Middle frontal gyrus (tissue), 1 donor: ENCODE results near the gene GRM2.
"Not testable (repeated sequence)": the region's sequence is repeated elsewhere in the genome, so short reads cannot be mapped to it uniquely, and the experiment has no call there.

ENCODE experiments used
- DNase-seq: peaks from one replicate; pipeline ENCODE4 v3.0.0-alpha.2; 2015; ENCODE audit warnings: low spot score; ENCODE audit errors: extremely low spot score

GRM2 gene

DNA sequence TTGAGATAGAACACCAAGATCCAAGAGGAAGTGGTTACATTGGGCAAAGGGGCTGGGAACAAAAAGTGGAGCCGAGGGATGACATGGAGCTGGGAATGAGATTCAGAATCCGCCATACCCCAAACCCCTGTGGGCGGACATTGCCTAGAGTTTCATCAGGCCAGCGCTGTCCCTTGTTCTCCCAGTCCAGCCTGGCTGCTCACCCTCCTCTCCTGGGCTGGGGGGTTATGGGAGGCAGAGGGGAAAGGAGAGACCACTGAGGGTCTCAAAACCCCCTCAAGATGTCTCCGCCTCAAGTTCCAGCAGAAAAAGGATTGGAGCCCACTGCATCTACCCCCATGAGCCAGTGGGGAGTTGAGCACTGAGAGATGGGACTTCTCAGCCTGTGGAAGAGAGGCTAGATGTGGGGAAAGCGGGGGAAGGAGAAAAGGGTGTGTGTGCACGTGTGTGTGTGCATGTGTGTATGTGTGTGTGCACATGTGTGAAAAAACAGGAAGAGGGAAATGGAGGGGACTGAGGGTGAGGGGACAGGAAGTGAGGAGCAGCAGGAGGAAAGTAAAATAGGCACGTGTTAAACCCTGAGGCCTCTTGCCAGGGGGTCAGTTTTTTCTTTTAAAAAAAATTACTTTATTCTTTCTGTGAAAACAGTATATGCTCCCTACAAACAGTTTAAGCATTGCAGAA, 14.3 kb downstream of the GRM2 start:
- DNase-seq: no peak

DNA sequence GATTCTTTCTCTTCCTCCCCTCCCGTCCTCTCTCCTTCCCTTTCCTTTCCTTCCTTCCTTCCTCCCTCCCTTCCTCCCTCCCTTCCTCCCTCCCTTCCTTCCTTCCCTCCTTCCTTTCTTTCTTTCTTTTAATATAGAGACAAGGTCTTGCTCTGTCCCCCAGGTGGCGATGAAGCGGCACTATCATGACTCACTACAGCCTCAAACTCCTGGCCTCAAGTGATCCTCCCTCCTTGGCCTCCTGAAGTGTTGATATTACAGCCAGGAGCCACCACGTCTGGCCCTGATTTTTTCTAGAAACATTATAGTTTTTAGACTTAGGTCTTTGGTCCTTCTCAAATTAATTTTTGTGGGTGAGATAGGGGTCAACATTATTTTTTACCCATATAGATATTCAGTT, 15.5 kb downstream of the GRM2 start:
- DNase-seq: no peak

DNA sequence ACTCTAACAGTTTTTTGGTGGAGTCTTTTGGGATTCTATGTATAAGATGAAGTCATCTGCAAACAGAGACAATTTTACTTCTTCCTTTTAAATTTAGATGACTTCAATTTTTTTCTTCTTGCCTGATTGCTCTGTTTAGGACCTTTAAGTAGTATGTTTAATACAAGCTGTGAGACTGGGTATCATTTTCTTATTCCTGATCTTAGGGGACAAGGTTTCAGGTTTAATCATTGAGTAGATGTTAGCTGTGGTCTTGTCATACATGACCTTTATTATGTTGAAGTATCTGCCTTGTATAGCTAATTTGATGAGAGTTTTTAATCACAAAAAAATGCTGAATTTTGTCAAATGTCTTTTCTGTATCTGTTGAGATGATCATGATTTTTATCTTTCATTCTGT, 20.6 kb downstream of the GRM2 start:
- no peak for DNase-seq

DNA sequence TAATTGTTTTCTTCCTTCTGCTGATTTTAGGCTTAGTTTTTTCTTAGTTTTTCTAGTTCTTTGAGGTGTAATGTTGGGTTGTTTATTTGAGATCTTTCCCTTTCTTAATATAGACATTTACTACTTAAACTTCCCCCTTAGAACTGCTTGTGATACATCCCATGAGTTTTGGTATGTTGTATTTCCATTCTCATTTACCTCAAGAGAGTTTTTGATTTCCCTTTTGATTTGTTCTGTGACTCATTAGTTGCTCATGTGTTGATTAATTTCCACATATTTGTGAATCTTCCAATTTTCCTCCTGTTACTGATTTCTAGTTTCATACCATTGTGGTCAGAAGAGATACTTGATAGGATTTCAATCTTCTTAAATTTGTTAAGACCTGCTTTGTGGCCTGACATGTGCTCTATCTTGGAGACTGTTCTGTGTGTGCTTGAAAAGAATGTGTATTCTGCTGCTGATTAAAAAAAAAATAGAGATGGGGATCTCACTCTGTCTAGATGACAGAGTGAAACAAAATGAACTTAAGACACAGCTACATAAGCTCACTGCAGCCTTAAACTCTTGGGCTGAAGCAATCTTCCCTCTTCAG, 22.3 kb downstream of the GRM2 start:
- DNase-seq: no peak

DNA sequence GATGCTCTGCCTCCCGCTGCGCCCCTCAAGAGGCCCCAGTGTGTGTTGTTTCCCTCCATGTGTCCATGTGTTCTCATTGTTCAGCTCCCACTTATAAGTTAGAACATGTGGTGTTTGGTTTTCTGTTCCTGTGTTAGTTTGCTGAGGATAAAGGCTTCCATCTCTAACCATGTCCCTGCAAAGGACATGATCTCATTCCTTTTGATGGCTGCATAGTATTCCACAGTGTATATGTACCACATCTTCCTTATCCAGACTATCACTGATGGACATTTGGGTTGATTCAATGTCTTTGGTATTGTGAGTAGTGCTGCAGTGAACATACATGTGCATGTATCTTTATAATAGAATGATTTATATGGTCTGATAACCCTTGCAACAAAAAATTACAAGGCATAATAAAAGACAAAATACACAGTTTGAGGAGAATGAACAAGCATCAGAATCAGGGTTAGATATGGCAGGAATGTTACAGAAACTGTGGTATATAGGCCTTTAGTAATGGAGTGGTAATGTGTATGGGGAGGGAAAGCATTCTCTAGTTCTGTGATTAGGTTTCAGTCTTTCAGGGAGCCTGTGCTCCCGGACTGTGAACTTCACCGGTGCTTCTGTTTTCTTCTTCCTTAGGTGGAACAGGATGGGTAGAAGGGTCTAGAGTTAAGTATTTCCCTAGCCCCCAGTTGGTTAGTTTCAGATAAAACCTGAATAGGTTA, 27.1 kb downstream of the GRM2 start:
- DNase-seq: no peak

DNA sequence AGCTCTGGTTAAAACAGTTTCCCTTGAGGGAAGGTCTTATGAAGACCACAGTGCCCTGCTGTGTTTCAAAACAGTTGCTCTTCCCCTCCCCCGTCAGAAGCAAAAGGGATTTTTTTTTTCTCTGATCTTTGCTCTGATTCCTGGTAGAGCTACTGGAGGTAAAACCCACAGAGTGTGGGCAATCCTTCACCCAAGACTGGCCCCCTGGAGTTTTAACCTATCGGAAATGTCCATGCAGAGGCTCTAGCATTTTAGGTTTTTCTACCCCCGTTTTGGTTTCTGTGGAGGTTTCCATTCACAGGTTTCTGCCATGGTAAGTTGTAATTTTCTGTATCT, 27.7 kb downstream of the GRM2 start:
- no peak for DNase-seq

DNA sequence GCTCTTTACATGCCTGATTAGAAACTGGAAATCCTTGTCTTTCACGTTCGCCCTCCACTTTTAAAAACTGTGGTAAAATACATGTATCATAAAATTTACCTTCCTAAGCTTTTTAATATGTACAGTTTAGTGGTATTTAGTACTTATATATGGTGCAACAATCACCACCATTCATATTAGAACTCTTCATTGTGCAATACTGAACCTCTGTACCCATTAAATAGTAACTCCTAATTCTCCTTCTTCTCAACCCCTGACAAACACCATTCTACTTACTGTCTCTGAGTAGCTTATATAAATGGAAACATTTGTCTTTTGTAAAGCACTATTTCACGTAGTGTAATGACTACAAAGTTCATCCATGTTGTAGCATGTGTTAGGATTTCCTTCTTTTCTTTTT, 28.2 kb downstream of the GRM2 start:
- DNase-seq: no peak

DNA sequence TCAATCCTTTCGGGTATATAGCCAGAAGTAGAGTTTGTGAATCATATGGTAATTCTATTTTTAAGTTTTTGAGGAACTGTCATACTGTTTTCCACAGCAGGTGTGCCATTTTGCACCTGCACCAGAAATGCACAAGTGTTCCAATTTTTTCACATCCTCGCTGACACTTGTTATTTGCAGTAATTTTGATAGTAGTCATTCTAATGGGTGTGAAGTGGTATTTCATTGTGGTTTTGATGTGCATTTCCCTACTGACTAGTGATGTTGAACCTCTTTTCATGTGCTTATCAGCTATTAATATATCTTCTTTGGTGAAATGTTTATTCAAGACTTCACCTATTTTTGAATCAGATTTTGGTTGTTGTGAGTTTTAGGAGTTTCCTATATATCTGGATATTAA, 29.1 kb downstream of the GRM2 start:
- no peak for DNase-seq

DNA sequence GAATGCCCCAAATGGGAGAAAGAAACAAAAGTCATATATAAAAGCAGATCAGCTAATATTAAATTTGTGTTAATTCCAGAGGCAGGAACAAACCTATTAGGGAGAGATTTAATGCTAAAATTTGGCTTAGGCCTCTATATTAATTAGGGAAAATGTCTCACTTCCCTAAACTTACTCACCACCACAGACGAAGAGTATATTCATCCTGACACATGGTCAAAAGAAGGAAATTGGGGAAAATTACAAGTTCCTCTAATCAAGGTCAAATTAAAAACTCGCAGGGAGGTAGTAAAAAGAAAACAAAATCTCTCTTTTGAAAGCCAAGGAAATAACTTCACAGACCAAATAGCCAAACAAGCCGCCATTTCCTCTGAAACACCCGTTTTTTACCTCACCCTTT, 32.2 kb downstream of the GRM2 start:
- no peak for DNase-seq

DNA sequence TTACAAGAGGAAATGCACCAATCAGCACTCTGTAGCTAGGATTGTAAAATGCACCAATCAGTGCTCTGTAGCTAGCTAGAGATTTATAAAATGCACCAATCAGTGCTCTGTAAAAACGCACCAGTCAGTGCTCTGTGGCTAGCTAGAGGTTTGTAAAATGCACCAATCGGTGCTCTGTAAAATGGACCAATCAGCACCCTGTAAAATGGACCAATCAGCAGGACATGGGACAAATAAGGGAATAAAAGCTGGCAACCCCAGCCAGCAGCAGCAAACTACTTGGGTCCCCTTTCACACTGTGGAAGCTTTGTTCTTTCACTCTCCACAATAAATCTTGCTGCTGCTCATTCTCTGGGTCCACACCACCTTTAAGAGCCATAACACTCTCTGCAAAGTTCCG, 35.5 kb downstream of the GRM2 start:
- DNase-seq: not testable (repeated sequence)

DNA sequence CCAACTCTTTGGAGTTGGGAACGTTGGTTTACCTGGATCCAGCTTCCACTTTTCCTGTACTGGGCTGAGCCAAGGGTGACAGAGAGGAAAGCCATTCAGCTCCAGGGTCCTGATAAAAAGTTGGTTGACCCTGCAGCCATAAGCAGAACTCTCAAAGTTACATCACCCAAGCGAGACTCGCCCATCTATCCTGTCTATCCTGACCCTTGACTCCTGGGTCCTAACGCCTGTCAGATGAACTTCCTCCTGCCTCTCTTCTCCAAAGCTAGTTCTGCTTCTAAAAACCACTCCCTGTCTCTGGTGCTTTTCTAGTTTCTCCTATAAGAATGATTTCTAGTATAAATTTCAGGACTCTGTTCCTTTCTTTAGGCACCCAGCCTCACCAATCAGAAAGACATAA, 36.1 kb downstream of the GRM2 start:
- DNase-seq: not testable (repeated sequence)

DNA sequence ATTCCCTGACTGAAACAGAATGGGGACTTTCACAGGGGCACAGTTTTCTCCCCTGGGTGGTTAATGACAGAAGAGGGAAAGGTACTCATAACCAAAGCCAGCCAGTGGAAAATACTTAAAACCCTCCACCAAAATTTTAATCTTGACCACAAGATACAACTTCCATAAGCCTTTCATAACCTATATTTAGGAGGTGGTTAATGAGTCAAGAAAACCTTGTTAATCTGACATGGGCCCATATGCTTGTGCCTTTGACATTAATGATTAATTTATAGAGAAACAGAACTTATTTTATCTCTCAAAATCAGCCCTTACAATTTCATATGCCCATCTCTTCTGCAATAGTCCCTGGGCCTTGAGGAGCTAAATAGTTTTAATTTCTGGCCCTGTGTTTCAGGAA, 41.0 kb downstream of the GRM2 start:
- DNase-seq: no peak

DNA sequence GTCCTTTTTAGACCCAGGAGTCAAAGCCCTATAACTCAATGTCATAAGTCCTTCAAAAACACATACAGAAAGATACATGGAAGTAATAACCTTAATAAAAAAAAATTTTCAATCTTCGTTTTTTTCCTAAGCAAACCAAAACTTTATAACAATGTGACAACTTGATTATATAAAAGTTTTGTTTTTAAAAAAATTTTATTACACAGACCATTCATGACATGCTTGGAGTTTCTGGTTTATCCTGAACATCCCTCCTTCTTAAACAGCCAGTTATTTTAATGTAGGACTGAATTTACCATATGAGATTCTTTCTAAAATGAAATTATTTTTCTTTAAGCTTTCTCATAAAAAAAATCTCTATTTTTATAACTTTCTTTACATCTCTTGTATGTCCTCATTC, 41.5 kb downstream of the GRM2 start:
- DNase-seq: no peak

DNA sequence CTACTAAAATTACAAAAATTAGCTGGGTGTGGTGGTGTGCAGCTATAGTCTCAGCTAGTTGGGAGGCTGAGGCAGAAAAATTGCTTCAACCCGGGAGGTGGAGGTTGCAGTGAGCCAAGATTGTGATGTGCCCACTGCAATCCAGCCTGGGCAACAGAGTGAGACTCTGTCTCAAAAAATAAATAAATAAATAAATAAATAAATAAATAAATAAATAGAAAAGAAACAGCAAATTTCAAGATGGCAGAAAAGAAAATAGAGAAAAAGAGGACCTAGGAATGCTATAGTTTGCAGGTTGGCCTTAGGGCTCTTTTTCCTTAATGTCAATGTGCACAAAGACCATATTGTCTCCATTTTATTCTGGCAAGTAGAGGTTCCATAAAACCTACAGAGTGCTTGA, 44.0 kb downstream of the GRM2 start:
- DNase-seq: no peak

DNA sequence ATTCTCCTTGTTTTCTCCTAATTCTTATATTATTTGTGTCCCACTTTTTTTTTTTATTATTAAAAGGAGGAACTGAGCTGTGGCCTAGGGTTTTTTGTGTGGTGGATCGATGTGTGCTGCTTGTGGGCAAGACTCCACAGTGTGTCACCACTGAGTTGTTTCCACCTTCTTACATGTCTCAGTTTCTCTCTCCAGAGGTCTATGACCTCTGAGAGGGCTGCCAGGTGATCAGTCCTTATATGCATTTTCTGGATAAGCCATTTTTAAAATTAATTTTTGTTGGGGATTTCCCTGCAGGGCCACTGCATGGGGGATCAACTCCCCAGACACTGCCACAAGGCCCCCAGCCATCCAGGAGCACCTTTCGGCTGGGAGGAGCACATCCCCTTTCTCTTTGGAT, 44.4 kb downstream of the GRM2 start:
- DNase-seq: no peak

DNA sequence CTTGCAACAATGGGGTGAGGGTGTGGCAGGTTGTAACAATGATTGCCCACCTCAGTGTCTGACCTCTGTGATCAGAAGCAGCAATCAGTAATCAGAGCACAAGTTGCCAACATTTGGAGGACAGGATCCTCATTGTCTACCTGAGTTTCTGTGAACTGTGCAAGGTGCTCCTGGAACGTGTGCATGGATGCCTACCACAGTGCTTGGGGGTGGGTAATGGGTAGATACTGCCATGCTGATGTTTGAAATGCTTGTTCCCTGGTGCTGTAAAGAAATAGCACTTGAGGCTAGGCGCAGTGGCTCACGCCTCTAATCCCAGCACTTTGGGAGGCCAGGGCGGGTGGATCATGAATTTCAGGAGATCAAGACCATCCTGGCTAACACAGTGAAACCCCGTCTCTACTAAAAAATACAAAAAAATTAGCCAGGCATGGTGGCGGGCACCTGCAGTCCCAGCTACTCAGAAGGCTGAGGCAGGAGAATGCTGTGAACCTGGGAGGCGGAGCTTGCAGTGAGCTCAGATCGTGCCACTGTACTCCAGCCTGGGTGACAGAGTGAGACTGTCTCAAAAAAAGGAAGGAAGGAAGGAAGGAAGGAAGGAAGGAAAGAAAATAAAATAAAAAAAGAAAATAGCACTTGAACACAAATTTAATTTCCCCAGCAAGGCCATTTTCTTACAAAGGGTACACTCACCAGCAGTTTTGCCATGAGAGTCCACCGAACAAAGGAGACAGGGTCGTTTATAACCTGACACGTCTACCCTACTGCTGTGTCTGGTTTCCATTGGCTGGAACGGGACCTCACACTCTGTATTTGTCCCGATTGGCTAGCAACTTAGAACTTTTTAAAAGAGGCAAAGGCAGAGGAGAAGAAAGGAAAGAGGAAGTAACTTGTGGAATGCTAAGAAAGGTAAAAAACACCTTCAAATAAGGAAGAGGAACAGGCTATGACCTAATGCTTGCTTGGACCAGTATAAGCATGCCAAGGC, 47.2 kb downstream of the GRM2 start:
- not testable (repeated sequence) for DNase-seq

DNA sequence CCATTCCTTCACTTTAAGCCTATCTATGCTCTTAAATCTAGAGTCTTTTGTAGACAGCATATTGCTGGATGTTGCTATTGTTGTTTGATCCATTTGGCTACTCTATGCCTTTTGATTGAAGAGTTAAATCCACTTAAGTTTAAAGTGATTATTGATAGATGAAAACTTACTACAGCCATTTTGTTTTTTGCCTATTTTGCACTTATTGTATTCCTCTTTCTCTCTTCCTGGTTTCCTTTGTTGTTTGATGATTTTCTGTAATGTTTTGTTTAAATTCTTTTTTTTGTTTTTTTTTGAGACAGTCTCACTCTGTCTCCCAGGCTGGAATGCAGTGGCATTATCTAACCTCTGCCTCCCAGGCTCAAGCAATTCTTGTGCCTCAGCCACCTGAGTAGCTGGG, 52.3 kb downstream of the GRM2 start:
- DNase-seq: no peak
